Measurements from ENCODE around the gene AP4E1.

- no peak for TF ChIP-seq CTCF (IDR thresholded peaks at IDR 0.05)
- no peak for TF ChIP-seq POLR2A (IDR thresholded peaks at IDR 0.05; ENCODE audit: low read depth)
- TF ChIP-seq EP300 (IDR thresholded peaks at IDR 0.05): no peak
- no peak for TF ChIP-seq POLR2AphosphoS5 (IDR thresholded peaks at IDR 0.05)
These were observed 70.1 kb downstream of the AP4E1 start for GRCh38 chr15:50978580-50978979.

All from esophagus muscularis mucosa (tissue), 4 donors.